ENCODE results near the gene FBXL15. TPM values are rescaled to one million over a fixed set of nuclear protein-coding genes. Genes with fewer than 3 reads are reported as not detected.
A peak's percentile ranks its signal among the peaks of the same experiment; 100 is the strongest.

Gene FBXL15
- total and polyA plus RNA-seq, 2 of the 4 experiments (the other 2 are of a cell fraction) = 3.0 to 8.4 TPM

- Histone ChIP-seq H4K20me1 (ENCODE audit: insufficient read depth, low read length) (no peaks in the 10 kb centered on the region; the same call in 1 of the 2 replicates), H4K8ac (ENCODE audit: low read depth in 2 of 2, low read length in 2 of 2) (peak overlapping the region; percentile 23 to 66; a peak in 3 of 4 replicates), H3K9me1 (ENCODE audit: insufficient read depth, low read length) (peaks cover 11% of the 10 kb centered on the region; the same call in 1 of the 2 replicates), H2BK120ac (ENCODE audit: low read depth, low read length) (no peak overlapping the region; the same call in 1 of the 2 replicates), H2BK15ac (ENCODE audit: low read depth, low read length) (peak overlapping the region; percentile 28; the same call in 1 of the 3 replicates), H3K18ac (ENCODE audit: low read depth, low read length) (no peak overlapping the region; the same call in 1 of the 2 replicates), H3K4me1 (ENCODE audit: control insufficient read depth, insufficient read depth, low read length) (peaks cover 8% of the 10 kb centered on the region; the same call in 1 of the 2 replicates), H3K14ac (replicated peaks; ENCODE audit: low read depth, low read length) (0 out of 2 replicates have a peak overlapping the region, but pooled peaks have one; percentile 52), H3K79me1 (ENCODE audit: low read depth in 1 of 2, low read length in 2 of 2) (peaks cover 0 to 4% of the 10 kb centered on the region in 2 experiments; a peak in 1 of 4 replicates), H3K4me2 (ENCODE audit: low read depth, low read length) (peak overlapping the region; percentile 36), H3K27me3 (ENCODE audit: control insufficient read depth, insufficient read depth, low read length) (peaks cover 57% of the 10 kb centered on the region), H3K4me3 (ENCODE audit: insufficient read depth, low read depth, low read length) (peak overlapping the region; percentile 80), H2AFZ (replicated peaks; ENCODE audit: low read length, poor library complexity) (peak overlapping the region; percentile 89), H4K91ac (ENCODE audit: insufficient read depth, low read depth, low read length) (peak overlapping the region; percentile 49; the same call in 1 of the 2 replicates), H2AK9ac (replicated peaks; ENCODE audit: low read depth, low read length, poor library complexity) (peak overlapping the region; percentile 71), H4K5ac (ENCODE audit: low read depth, low read length) (0 out of 2 replicates have a peak overlapping the region, but pooled peaks have one; percentile 8), H3K9ac (ENCODE audit: low read depth, low read length) (peak overlapping the region; percentile 20), H3K4ac (ENCODE audit: low read depth, low read length) (peak overlapping the region; percentile 52), H3K23ac (ENCODE audit: low read depth, low read length) (peak overlapping the region; percentile 71), H2AK5ac (ENCODE audit: low read depth, low read length) (peak overlapping the region; percentile 83), H3K27ac (ENCODE audit: insufficient read depth, low read length) (peak overlapping the region; percentile 8), H2BK20ac (ENCODE audit: low read depth, low read length) (peak overlapping the region; percentile 41; the same call in 1 of the 2 replicates), H3K36me3 (ENCODE audit: control insufficient read depth, insufficient read depth, low read length) (no peaks in the 10 kb centered on the region), H2BK5ac (ENCODE audit: low read depth, low read length, poor library complexity, severe bottlenecking) (no peak overlapping the region), H3K9me3 (ENCODE audit: control insufficient read depth, insufficient read depth, low read length) (no peaks in the 10 kb centered on the region), H3K56ac (ENCODE audit: extremely low read depth, insufficient read depth, low read length) (no peak overlapping the region; the same call in 1 of the 2 replicates)
- dilution Hi-C loops (cut with HindIII; ENCODE audit: low sequenced_read_pairs, unreplicated experiment) = no loop called here
- in situ Hi-C loops (cut with MboI; ENCODE audit: low sequenced_read_pairs) = no loop called here
- no peak for DNase-seq
- intact Hi-C loops (cut with micrococcal nuclease) = no loop called here
- CTCF ChIA-PET = interaction anchor here (0.6 to 1.2 kb wide), 3 partner anchors 8 to 13 kb away, joined by 3 read pairs; no protein-coding TSS in a partner anchor
- ATAC-seq (ENCODE audit: low read depth) = no peak
- 33% methylated on average over 6 of the region's 24 CpGs; no CpG with 5 or more reads in 1 of the 2 experiments for WGBS, 2 experiments (ENCODE audit: extremely low coverage in 2 of 2, insufficient read length in 1 of 2)
- BruUV-seq (replicated peaks) = no TSS peak
- POLR2A ChIA-PET (ENCODE audit: unreplicated experiment) = no interaction called here
- no peak for TF ChIP-seq MAZ (IDR thresholded peaks at IDR 0.05; ENCODE audit: borderline replicate concordance, low read depth, low read length)
- no peak for TF ChIP-seq CEBPB (IDR thresholded peaks at IDR 0.05; ENCODE audit: low read depth, low read length)
- no peak for TF ChIP-seq RFX5 (IDR thresholded peaks at IDR 0.05; ENCODE audit: low read depth, low read length)
- no peak for TF ChIP-seq NFE2L2 (IDR thresholded peaks at IDR 0.05; ENCODE audit: low read depth, low read length)
- no peak for TF ChIP-seq BHLHE40 (IDR thresholded peaks at IDR 0.05; ENCODE audit: low read depth, low read length)
- TF ChIP-seq, protein P1, sequence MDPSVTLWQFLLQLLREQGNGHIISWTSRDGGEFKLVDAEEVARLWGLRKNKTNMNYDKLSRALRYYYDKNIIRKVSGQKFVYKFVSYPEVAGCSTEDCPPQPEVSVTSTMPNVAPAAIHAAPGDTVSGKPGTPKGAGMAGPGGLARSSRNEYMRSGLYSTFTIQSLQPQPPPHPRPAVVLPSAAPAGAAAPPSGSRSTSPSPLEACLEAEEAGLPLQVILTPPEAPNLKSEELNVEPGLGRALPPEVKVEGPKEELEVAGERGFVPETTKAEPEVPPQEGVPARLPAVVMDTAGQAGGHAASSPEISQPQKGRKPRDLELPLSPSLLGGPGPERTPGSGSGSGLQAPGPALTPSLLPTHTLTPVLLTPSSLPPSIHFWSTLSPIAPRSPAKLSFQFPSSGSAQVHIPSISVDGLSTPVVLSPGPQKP (IDR thresholded peaks at IDR 0.05; ENCODE audit: borderline replicate concordance, low read depth, low read length) = no peak
- TF ChIP-seq MAFK (IDR thresholded peaks at IDR 0.05; ENCODE audit: low read depth, low read length) = no peak
- TF ChIP-seq SMC3 (IDR thresholded peaks at IDR 0.05; ENCODE audit: low read depth, low read length) = no peak
- no peak for TF ChIP-seq RAD21 (IDR thresholded peaks at IDR 0.05; ENCODE audit: low read length)
- TF ChIP-seq POLR2A (IDR thresholded peaks at IDR 0.05; ENCODE audit: low read depth, low read length) = no peak; the same call in 1 of the 2 replicates
- TF ChIP-seq MXI1 (IDR thresholded peaks at IDR 0.05; ENCODE audit: borderline replicate concordance, low read depth, low read length) = no peak
- TF ChIP-seq FOS (IDR thresholded peaks at IDR 0.05; ENCODE audit: low read depth, low read length) = no peak
- TF ChIP-seq USF2 (IDR thresholded peaks at IDR 0.05; ENCODE audit: low read depth, low read length) = no peak
Measured at GRCh38 chr10:102409604-102410428, 10.8 kb upstream of the FBXL15 start.
